K562 (cell line): ENCODE data around the gene PRR7. TPM values are rescaled to one million over a fixed set of nuclear protein-coding genes. Genes with fewer than 3 reads are reported as not detected.
A peak's percentile ranks its signal among the peaks of the same experiment; 100 is the strongest.

Experiments
- ATAC-seq: fragments of 200-7000 bp; cut with Tn5 transposase; 3 replicates; pipeline ENCODE4 v1.9.1; 2020; ENCODE audit warnings: moderate library complexity
- BruUV-seq: library from RNA; stranded (reverse); fragments of 400-500 nt; replicated peaks from 2 replicates; lab custom pipeline; 2021; lab: Mats Ljungman, UMichigan
- CTCF ChIA-PET: fragments of 300-600 bp; formaldehyde crosslinking; extraction: SDS; loops from one replicate; lab custom pipeline; 2021; ENCODE audit warnings: low intra/inter-chr PET ratio; lab: Yijun Ruan, JAX
- POLR2A ChIA-PET: fragments of 300-600, 350-650 bp; sonication (Branson Sonifier 250); formaldehyde crosslinking; extraction: SDS; loops from one replicate; lab custom pipeline; 2021; ENCODE audit warnings: antibody characterized with exemption, inconsistent platforms; lab: Yijun Ruan, JAX
- DNase-seq, 4 experiments: peaks; one replicate each; pipeline versions ENCODE4 v3.0.0 to v3.0.0-alpha.2; 2011 to 2018; ENCODE audit warnings: low spot score in 3 of 4, mixed read lengths in 3 of 4; ENCODE audit errors: extremely low read depth in 1 of 4
- FAIRE-seq: peaks from 2 replicates; lab custom pipeline; 2011; peaks lifted over from hg19 to GRCh38; lab: Jason Lieb, UNC
- H2AFZ ChIP-seq: 2 replicates; pipeline ENCODE4 v1.6.0; 2011; ENCODE audit warnings: low read depth, low read length, control low read depth, inconsistent platforms
- H3K27ac ChIP-seq: fragments of 200-600 bp; 3 replicates; pipeline ENCODE4 v1.8.0; 2011; ENCODE audit warnings: low read depth, mild to moderate bottlenecking, control low read depth, inconsistent platforms, low read length, moderate library complexity, mixed read lengths; ENCODE audit errors: extremely low read depth
- H3K27me3 ChIP-seq, 2 experiments: fragments of 300-600 bp in 1 of 2; 2 replicates in 1 of 2; 3 replicates in 1 of 2; pipeline versions ENCODE4 v1.6.0 to v1.8.0; 2011; ENCODE audit warnings: inconsistent platforms in 2 of 2, low read length in 2 of 2, mild to moderate bottlenecking in 1 of 2, mixed read lengths in 1 of 2, moderate library complexity in 1 of 2; ENCODE audit not compliant: control insufficient read depth in 2 of 2, insufficient read depth in 2 of 2
- H3K36me3 ChIP-seq: fragments of 300-600 bp; 3 replicates; pipeline ENCODE4 v1.8.0; 2011; ENCODE audit warnings: mild to moderate bottlenecking, low read length, inconsistent platforms; ENCODE audit not compliant: control insufficient read depth, insufficient read depth
- H3K4me1 ChIP-seq, 2 experiments: fragments of 200-600 bp in 1 of 2; replicated peaks in 1 of 2; 2 replicates in 1 of 2; 3 replicates in 1 of 2; pipeline versions ENCODE4 v1.5.1 to v1.8.0; 2011; ENCODE audit warnings: inconsistent platforms in 2 of 2, low read length in 2 of 2, mild to moderate bottlenecking in 1 of 2, mixed read lengths in 1 of 2, moderate library complexity in 1 of 2; ENCODE audit not compliant: control insufficient read depth in 2 of 2, insufficient read depth in 2 of 2
- H3K4me2 ChIP-seq: 2 replicates; pipeline ENCODE4 v1.6.1; 2011; ENCODE audit warnings: low read length, control low read depth, inconsistent platforms, mixed read lengths; ENCODE audit not compliant: insufficient read depth
- H3K4me3 ChIP-seq: fragments of 200-600 bp; sonication (generic), shearing (Covaris generic); 2 replicates; pipeline ENCODE4 v1.5.1; 2016; ENCODE audit warnings: control low read depth, inconsistent platforms
- H3K79me2 ChIP-seq: fragments of 200-600 bp; 3 replicates; pipeline ENCODE4 v1.8.0; 2011; ENCODE audit warnings: low read length, inconsistent platforms; ENCODE audit not compliant: control insufficient read depth, insufficient read depth
- H3K9ac ChIP-seq, 2 experiments: 2 replicates each; pipeline versions ENCODE4 v1.6.0 to v1.6.1; 2011; ENCODE audit warnings: low read depth in 2 of 2, low read length in 2 of 2, control low read depth in 1 of 2, inconsistent platforms in 1 of 2, mild to moderate bottlenecking in 1 of 2, mixed read lengths in 1 of 2; ENCODE audit not compliant: insufficient read depth in 1 of 2
- H3K9me1 ChIP-seq: one replicate; pipeline ENCODE4 v1.6.0; 2011; ENCODE audit warnings: inconsistent platforms, mild to moderate bottlenecking, low read length, moderate library complexity; ENCODE audit not compliant: control insufficient read depth, insufficient read depth
- H3K9me3 ChIP-seq: replicated peaks from 2 replicates; pipeline ENCODE4 v1.5.1; 2011; ENCODE audit warnings: low read depth, low read length, inconsistent platforms; ENCODE audit not compliant: control insufficient read depth, insufficient read depth
- H4K20me1 ChIP-seq: replicated peaks from 2 replicates; pipeline ENCODE4 v1.6.1; 2011; ENCODE audit warnings: low read length, inconsistent platforms, mixed read lengths; ENCODE audit not compliant: control insufficient read depth, insufficient read depth
- ATF1 ChIP-seq, 2 experiments: fragments of 450-650 bp in 1 of 2; IDR thresholded peaks; 2 replicates each; pipeline ENCODE4 v1.6.1; 2016; ENCODE audit warnings: missing compliant biosample characterization in 1 of 2, missing genetic modification characterization in 1 of 2
- HNRNPH1 ChIP-seq: fragments of 200-400 bp; formaldehyde crosslinking; optimal IDR thresholded peaks from 2 replicates; pipeline ENCODE3; 2017; ENCODE audit warnings: low read depth, mild to moderate bottlenecking, low read length, moderate library complexity
- KAT7 ChIP-seq: sonication (generic); formaldehyde crosslinking; IDR thresholded peaks from 2 replicates; pipeline ENCODE4 v1.8.0; 2022; ENCODE audit warnings: missing genetic modification reagents, mild to moderate bottlenecking, borderline replicate concordance
- KDM5B ChIP-seq: fragments of 200-600 bp; sonication (generic); IDR thresholded peaks from 2 replicates; pipeline ENCODE4 v1.6.1; 2012; ENCODE audit warnings: low read depth, mild to moderate bottlenecking, moderate library complexity, low read length, control low read depth, inconsistent platforms; ENCODE audit not compliant: insufficient replicate concordance
- NCOA4 ChIP-seq: fragments of 450-650 bp; IDR thresholded peaks from 2 replicates; pipeline ENCODE4 v1.6.1; 2018; ENCODE audit warnings: mild to moderate bottlenecking; ENCODE audit not compliant: partially characterized antibody
- NR2C2 ChIP-seq, 2 experiments: fragments of 200-800 bp in 1 of 2; sonication (Bioruptor generic) in 1 of 2; sonication (generic) in 1 of 2; formaldehyde crosslinking in 1 of 2; IDR thresholded peaks; 2 replicates each; pipeline versions ENCODE4 v1.6.1 to v1.8.0; 2016 to 2022; ENCODE audit warnings: mild to moderate bottlenecking in 1 of 2, missing compliant biosample characterization in 1 of 2, missing genetic modification characterization in 1 of 2, missing genetic modification reagents in 1 of 2
- RBFOX2 ChIP-seq: fragments of 200-400 bp; formaldehyde crosslinking; IDR thresholded peaks from 2 replicates; pipeline ENCODE4 v1.6.1; 2017; ENCODE audit warnings: low read depth, mild to moderate bottlenecking, low read length, moderate library complexity
- WGBS: fragments of 100-300 bp; shearing (Covaris generic); methylation state at CpG from one replicate; pipeline ENCODE4 v1.1.6; 2016; ENCODE audit warnings: low coverage, mixed read lengths; ENCODE audit not compliant: insufficient coverage; ENCODE audit errors: missing lambda C conversion rate; 5-methylcytosine and 5-hydroxymethylcytosine counted together
- in situ Hi-C: fragments of 300-500 bp; cut with MboI; formaldehyde crosslinking; loops from 4 replicates; pipeline ENCODE4 v1.15.0; 2018; ENCODE audit warnings: inconsistent platforms, mixed read lengths
- intact Hi-C: fragments of 100-400 bp; cut with micrococcal nuclease; formaldehyde crosslinking; loops from 2 replicates; pipeline ENCODE4 v1.14.2; 2022
- polyA plus RNA-seq, 8 experiments: library from polyadenylated mRNA; depleted of rRNA in 4 of 8; stranded (reverse) in 5 of 8; unstranded in 3 of 8; fragments of >200 nt; fragmentation: Nextera tagmentation in 2 of 8; fragmentation: Illumina TruSeq in 1 of 8; extraction: Ambion mirVana in 2 of 8; extraction: Trizol in 1 of 8; gene quantifications; 2 replicates each; pipeline versions ENCODE4 v1.2.1 to v1.2.3, GENCODE V29; 2011 to 2014; ENCODE audit warnings: inconsistent platforms in 1 of 8, missing spikeins in 1 of 8
- total RNA-seq, 7 experiments: library from RNA; depleted of rRNA in 6 of 7; stranded (reverse); fragments of >200 nt in 6 of 7; fragmentation: Illumina TruSeq in 2 of 7; extraction: Trizol in 2 of 7; gene quantifications; 2 replicates each; pipeline versions ENCODE4 v1.2.1 to v1.2.3, GENCODE V29; 2011 to 2021; ENCODE audit warnings: low replicate concordance in 1 of 7
- TF ChIP-seq, protein P1 (sequence below): fragments of 250-450 bp; sonication (Bioruptor Pico); IDR thresholded peaks from 2 replicates; pipeline ENCODE4 v1.8.0; 2022; ENCODE audit warnings: moderate library complexity, mild to moderate bottlenecking, inconsistent platforms
- TF ChIP-seq, protein P2 (sequence below): sonication (generic); formaldehyde crosslinking; IDR thresholded peaks from 2 replicates; pipeline ENCODE4 v1.8.0; 2023; ENCODE audit warnings: mild to moderate bottlenecking, missing genetic modification reagents

The PRR7 gene
- total and polyA plus RNA-seq, 9 of the 15 experiments (the other 6 are each of a cell fraction or from before 2014, with no cell fraction given) = 0.80 to 11.3 (median 10.4) TPM; not detected in 4

GRCh38 chr5:177495243-177496060, 48.8 kb downstream of the PRR7 start (continued):
- TF ChIP-seq, protein P1, sequence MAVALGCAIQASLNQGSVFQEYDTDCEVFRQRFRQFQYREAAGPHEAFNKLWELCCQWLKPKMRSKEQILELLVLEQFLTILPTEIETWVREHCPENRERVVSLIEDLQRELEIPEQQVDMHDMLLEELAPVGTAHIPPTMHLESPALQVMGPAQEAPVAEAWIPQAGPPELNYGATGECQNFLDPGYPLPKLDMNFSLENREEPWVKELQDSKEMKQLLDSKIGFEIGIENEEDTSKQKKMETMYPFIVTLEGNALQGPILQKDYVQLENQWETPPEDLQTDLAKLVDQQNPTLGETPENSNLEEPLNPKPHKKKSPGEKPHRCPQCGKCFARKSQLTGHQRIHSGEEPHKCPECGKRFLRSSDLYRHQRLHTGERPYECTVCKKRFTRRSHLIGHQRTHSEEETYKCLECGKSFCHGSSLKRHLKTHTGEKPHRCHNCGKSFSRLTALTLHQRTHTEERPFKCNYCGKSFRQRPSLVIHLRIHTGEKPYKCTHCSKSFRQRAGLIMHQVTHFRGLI (CRISPR knock-in tag) = no peak
- TF ChIP-seq RBFOX2 = peak; percentile 80
- TF ChIP-seq HNRNPH1 = no peak

DNA sequence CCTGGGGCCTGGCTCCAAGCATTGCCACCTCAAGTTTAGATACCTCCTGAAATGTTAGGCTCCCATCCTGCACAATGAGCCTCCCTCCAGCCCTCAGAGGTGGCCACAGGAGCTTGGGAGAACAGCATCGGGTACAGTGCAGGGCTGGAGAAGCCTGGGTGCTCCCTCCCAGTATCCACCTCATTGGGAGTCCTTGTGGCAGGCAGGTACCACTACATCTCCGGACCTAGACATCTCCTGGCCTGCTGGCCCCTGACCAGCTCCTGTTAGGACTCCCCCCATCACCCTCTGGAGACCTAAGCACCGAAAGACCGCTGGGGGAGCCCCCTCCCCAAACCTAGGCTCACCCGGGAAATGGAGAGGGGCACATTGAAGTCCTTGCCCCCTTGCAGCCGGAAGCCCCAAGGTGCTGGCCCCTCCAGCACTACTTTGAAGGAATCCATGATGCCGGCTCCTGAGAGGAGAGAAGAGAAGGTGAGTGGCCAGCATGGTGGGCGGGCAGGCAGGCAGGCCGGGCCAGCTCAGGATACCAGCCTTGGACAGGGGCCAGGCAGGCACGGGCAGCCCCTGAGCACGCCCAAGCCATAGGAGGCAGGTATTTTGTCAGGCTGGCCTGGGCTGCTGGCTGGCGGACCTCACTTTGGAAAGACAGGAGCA, 49.6 kb downstream of the PRR7 start:
- FAIRE-seq (no peak), DNase-seq (peak; percentile 36 to 70 (median 44)), ATAC-seq (peak; percentile 15)
- Histone ChIP-seq H4K20me1 (peaks cover under 1% of the 10 kb centered on the region; the same call in 1 of the 2 replicates), H3K79me2 (peaks cover 51% of the 10 kb centered on the region), H3K9ac (peak overlapping the region; percentile 89 to 98), H3K4me1 (peaks cover 58 to 96% of the 10 kb centered on the region in 2 experiments), H3K9me3 (no peaks in the 10 kb centered on the region), H3K9me1 (no peaks in the 10 kb centered on the region), H3K4me3 (peak overlapping the region; percentile 82), H3K4me2 (peak overlapping the region; percentile 91), H2AFZ (peak overlapping the region; percentile 36; the same call in 1 of the 2 replicates), H3K36me3 (peaks cover 42% of the 10 kb centered on the region; the same call in 2 of the 3 replicates), H3K27me3 (no peaks in the 10 kb centered on the region), H3K27ac (peak overlapping the region; percentile 95)
- in situ Hi-C loops = no loop called here
- ChIA-PET POLR2A (interaction anchor here (0.5 to 2.1 kb wide), 14 partner anchors 9 to 152 kb away, joined by 3 to 11 read pairs (median 4); partner anchors contain the start of gene DOK3), CTCF (no interaction called here)
- WGBS = 5% methylated on average over 9 of the region's 12 CpGs
- intact Hi-C loops = loop anchor here (2.0 to 5.0 kb wide), 2 partner anchors 59 to 179 kb away; partner anchors contain the start of gene FAM193B
- no TSS peak for BruUV-seq
- no peak for TF ChIP-seq NR2C2 (CRISPR knock-in tag; IDR thresholded peaks at IDR 0.05)
- peak; percentile 32; the same call in 1 of the 2 replicates for TF ChIP-seq NR2C2 (tag; IDR thresholded peaks at IDR 0.05)
- TF ChIP-seq KDM5B = peak; percentile 3
- TF ChIP-seq, protein P2, sequence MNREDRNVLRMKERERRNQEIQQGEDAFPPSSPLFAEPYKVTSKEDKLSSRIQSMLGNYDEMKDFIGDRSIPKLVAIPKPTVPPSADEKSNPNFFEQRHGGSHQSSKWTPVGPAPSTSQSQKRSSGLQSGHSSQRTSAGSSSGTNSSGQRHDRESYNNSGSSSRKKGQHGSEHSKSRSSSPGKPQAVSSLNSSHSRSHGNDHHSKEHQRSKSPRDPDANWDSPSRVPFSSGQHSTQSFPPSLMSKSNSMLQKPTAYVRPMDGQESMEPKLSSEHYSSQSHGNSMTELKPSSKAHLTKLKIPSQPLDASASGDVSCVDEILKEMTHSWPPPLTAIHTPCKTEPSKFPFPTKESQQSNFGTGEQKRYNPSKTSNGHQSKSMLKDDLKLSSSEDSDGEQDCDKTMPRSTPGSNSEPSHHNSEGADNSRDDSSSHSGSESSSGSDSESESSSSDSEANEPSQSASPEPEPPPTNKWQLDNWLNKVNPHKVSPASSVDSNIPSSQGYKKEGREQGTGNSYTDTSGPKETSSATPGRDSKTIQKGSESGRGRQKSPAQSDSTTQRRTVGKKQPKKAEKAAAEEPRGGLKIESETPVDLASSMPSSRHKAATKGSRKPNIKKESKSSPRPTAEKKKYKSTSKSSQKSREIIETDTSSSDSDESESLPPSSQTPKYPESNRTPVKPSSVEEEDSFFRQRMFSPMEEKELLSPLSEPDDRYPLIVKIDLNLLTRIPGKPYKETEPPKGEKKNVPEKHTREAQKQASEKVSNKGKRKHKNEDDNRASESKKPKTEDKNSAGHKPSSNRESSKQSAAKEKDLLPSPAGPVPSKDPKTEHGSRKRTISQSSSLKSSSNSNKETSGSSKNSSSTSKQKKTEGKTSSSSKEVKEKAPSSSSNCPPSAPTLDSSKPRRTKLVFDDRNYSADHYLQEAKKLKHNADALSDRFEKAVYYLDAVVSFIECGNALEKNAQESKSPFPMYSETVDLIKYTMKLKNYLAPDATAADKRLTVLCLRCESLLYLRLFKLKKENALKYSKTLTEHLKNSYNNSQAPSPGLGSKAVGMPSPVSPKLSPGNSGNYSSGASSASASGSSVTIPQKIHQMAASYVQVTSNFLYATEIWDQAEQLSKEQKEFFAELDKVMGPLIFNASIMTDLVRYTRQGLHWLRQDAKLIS (CRISPR knock-in tag) = peak; percentile 87; the same call in 1 of the 2 replicates
- peak; percentile 76; the same call in 1 of the 2 replicates for TF ChIP-seq KAT7
- no peak for TF ChIP-seq NCOA4
- no peak for TF ChIP-seq ATF1 (CRISPR knock-in tag; IDR thresholded peaks at IDR 0.05)
- no peak for TF ChIP-seq ATF1 (tag; IDR thresholded peaks at IDR 0.05)
